Brain pericyte (primary cell): ENCODE results near the gene CD248.
"Not testable (repeated sequence)": the region's sequence is repeated elsewhere in the genome, so short reads cannot be mapped to it uniquely, and the experiment has no call there.

ENCODE experiments used
- DNase-seq: peaks from one replicate; pipeline ENCODE4 v3.0.0-alpha.2; 2012; ENCODE audit warnings: low read depth, low spot score

CD248 gene

DNA sequence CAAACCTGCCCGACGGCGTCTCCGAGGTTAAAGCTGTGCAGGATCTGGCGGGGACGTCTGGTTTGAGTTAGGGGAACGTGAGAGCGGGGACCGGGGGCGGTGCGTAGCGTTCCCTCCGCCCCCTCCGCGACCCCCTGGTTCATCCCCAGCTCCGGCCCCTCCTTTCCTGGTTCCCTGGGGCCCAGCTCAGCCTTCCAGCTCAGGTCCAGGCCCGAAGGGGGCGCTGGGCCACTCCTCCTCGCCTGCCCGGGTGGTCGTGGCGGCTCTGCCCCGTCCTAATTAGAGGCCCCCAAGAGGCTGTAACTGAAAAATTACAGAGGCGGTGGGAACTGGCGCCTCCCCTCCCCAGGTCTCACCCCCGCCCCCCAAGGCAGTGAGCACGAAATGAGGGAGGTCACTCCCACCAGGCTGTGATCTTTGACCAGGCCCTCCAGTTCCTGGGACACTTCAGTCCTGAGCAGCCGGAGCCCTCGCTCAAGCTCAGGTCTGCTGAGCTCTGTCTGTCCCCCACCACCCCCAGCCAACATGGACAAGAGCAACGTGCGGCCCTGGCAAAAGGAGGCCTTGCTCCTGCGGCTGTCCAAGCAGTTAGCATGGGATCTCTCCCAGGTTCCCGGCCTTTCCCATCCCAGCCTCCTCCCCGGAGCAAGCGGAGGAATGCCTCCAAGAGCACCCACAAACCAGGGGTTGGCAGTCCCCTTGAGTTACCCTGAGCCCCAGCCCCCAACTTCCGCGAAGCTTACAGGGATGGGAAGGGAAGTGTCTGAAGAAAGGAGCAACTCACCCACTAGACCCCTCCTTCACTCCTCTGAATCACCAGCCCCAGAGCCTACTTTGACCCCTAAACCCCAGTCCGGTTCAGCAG is 3.3 kb downstream of the CD248 start:
- no peak for DNase-seq

GRCh38 chr11:66312549-66313320 is 4.1 kb downstream of the CD248 start:
- peak; percentile 99 for DNase-seq

GRCh38 chr11:66311965-66312548 is 4.8 kb downstream of the CD248 start:
- no peak for DNase-seq

GRCh38 chr11:66311470-66311964 is 5.3 kb downstream of the CD248 start:
- DNase-seq: no peak

DNA sequence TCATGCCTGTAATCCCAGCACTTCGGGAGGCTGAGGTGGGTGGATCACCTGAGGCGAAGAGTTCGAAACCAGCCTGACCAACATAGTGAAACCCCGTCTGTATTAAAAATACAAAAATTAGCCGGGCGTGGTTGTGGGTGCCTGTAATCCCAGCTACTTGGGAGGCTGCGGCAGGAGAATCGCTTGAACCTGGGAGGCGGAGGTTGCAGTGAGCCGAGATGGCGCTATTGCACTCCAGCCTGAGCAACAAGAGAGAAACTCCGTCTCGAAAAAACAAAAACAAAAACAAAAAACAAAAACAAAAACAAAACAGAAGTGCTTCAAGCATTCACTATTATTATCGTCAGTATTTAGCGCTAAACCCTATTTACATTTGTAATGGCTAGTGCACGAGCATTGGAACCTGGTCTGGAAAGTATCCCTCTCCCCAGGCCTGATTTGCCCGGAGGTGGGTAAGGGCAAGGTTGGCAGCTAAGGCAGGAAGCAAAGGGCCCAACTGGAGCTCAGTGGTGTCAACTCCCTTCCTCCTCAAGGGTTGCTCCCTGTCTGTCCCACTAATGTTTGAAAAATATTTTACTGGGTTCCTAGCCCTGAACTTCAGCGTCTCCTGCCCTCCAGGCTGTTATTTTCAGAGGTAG is 5.9 kb downstream of the CD248 start:
- not testable (repeated sequence) for DNase-seq

DNA sequence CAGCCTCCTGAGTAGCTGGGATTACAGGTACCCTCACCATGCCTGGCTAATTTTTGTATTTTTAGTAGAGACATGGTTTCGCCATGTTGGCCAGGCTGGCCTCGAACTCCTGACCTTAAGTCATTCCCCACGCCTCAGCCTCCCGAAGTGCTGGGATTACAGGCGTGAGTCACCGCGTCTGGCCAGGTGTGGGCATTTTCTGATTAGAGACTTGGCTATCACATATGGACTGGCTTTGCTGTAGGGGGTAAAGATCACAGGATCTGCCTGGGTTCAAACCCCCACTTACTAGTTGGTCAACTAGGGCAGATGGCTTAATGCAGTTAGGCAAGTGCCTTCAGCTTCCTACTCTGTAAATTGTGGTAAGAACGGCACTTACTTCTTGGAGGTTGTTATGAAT is 6.5 kb downstream of the CD248 start:
- DNase-seq: no peak

GRCh38 chr11:66309475-66309874 is 7.4 kb downstream of the CD248 start:
- no peak for DNase-seq

GRCh38 chr11:66302656-66303055 is 14.2 kb downstream of the CD248 start:
- no peak for DNase-seq

- no peak for DNase-seq
Measured at GRCh38 chr11:66299186-66299585, 17.7 kb downstream of the CD248 start.

DNA sequence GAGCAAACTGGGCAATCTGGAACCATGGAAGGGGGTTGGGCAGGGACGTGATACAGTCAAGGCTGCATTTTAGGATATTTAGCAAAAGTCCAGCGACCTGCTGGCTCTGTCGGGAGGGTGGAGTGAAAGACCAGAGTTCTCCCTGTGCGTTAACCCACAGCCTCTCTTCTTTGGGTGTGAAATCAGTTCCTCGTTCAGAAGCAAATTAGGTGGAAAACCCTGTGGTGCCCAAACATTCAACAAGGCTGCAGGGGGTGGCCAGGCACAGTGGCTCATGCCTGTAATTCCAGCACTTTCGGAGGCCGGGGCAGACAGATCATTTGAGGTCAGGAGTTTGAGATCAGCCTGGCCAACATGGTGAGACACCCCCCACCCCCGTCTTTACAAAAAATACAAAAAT is 19.2 kb downstream of the CD248 start:
- DNase-seq: no peak

- DNase-seq: no peak
Measured at GRCh38 chr11:66294626-66295620, 21.9 kb downstream of the CD248 start.

GRCh38 chr11:66293777-66294625 is 22.8 kb downstream of the CD248 start:
- no peak for DNase-seq

- DNase-seq: no peak
Measured at GRCh38 chr11:66293352-66293751, 23.5 kb downstream of the CD248 start.

GRCh38 chr11:66292543-66293332 is 24.1 kb downstream of the CD248 start:
- DNase-seq: no peak

- no peak for DNase-seq
Measured at GRCh38 chr11:66291706-66292542, 24.9 kb downstream of the CD248 start, which contains the start of gene TMEM151A. TSS of gene TMEM151A (plus strand) at chr11:66291894. CDS start at chr11:66292014, 120 bp downstream.

- DNase-seq: no peak
Measured at GRCh38 chr11:66291303-66291705, 25.5 kb downstream of the CD248 start.

DNA sequence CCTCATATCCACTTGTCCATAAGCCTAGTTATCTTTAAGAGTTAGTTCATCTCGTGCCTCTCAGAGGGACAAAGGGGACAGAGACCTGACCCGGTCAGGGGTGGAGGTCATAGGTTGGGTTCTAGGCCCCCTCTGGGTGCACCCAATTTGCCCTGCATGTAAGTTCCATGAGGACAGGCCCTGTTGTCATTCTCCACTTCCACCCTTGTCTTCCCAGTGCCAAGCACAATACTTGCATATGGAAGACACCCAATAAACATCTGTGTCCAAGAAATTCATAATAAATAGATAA is 26.6 kb downstream of the CD248 start:
- no peak for DNase-seq
